SK-N-MC (cell line): Measurements from ENCODE around the gene PCDHGB1.
A peak's percentile ranks its signal among the peaks of the same experiment; 100 is the strongest.
"Not testable (repeated sequence)": the region's sequence is repeated elsewhere in the genome, so short reads cannot be mapped to it uniquely, and the experiment has no call there.

Experiments
- DNase-seq: peaks from one replicate; pipeline ENCODE4 v3.0.0-alpha.2; 2011; ENCODE audit warnings: low read depth, low spot score
- H3K27ac ChIP-seq: fragments of 200-600 bp; sonication (generic); 2 replicates; pipeline ENCODE4 v1.5.1; 2016; ENCODE audit warnings: mixed run types
- H3K36me3 ChIP-seq: fragments of 200-600 bp; sonication (generic); 2 replicates; pipeline ENCODE4 v1.6.1; 2017; ENCODE audit warnings: antibody characterized with exemption, low read length, mixed read lengths; ENCODE audit not compliant: insufficient read depth
- H3K4me3 ChIP-seq: fragments of 200-600 bp; sonication (generic); 2 replicates; pipeline ENCODE4 v1.5.1; 2016
- H3K9ac ChIP-seq: fragments of 200-600 bp; sonication (generic); 2 replicates; pipeline ENCODE4 v1.8.0; 2017; ENCODE audit warnings: mixed run types, mixed read lengths; ENCODE audit not compliant: insufficient read length
- H3K9me3 ChIP-seq: fragments of 200-600 bp; sonication (generic); 2 replicates; pipeline ENCODE4 v1.6.1; 2017; ENCODE audit warnings: low read depth, mild to moderate bottlenecking, antibody characterized with exemption, low read length, moderate library complexity, mixed read lengths
- EZH2 ChIP-seq: fragments of 200-600 bp; sonication (generic); IDR thresholded peaks from one replicate; pipeline ENCODE4 v1.6.1; 2017; ENCODE audit warnings: antibody characterized with exemption
- FOXP2 ChIP-seq: optimal IDR thresholded peaks from 2 replicates; pipeline ENCODE3; 2011; ENCODE audit warnings: mild to moderate bottlenecking, moderate library complexity; ENCODE audit not compliant: insufficient read depth; ENCODE audit errors: extremely low read length, control extremely low read depth
- POLR2AphosphoS5 ChIP-seq: IDR thresholded peaks from 2 replicates; pipeline ENCODE4 v1.6.1; 2012; ENCODE audit warnings: mild to moderate bottlenecking, low read depth, low read length, borderline replicate concordance

Gene PCDHGB1

GRCh38 chr5:141371572-141372475, 21.9 kb downstream of the PCDHGB1 start:
- no peaks in the 10 kb centered on the region for H3K36me3 ChIP-seq
- TF ChIP-seq FOXP2 (no peak), EZH2 (no peak)

GRCh38 chr5:141373673-141374317, 23.9 kb downstream of the PCDHGB1 start, which contains the start of gene PCDHGA6:
Gene PCDHGA6, plus strand, starts transcription at chr5:141373891. Its CDS starts 193 bp downstream, at chr5:141374084.
- H3K9me3 ChIP-seq, result no peaks in the 10 kb centered on the region
- H3K9ac ChIP-seq, result no peak within 1 kb of the TSS
- DNase-seq, result no peak
- H3K4me3 ChIP-seq, result no peak within 1 kb of the TSS
- TF ChIP-seq EZH2 (no peak), FOXP2 (no peak), POLR2AphosphoS5 (no peak)
- no peaks in the 10 kb centered on the region for H3K36me3 ChIP-seq
- no peak within 1 kb of the TSS for H3K27ac ChIP-seq

More at GRCh38 chr5:141371572-141372475, 21.9 kb downstream of the PCDHGB1 start:
- no peak for DNase-seq
- no peaks in the 10 kb centered on the region for H3K9me3 ChIP-seq
- H3K9ac ChIP-seq, result no peak overlapping the region
- no peak overlapping the region for H3K4me3 ChIP-seq
- H3K27ac ChIP-seq, result no peak overlapping the region

GRCh38 chr5:141374627-141375026, 24.7 kb downstream of the PCDHGB1 start:
- no peak overlapping the region for H3K9ac ChIP-seq
- H3K27ac ChIP-seq, result no peak overlapping the region
- no peak for TF ChIP-seq POLR2AphosphoS5
- no peak for TF ChIP-seq EZH2
- no peak for TF ChIP-seq FOXP2
- H3K4me3 ChIP-seq, result no peak overlapping the region
- H3K9me3 ChIP-seq, result no peaks in the 10 kb centered on the region
- no peaks in the 10 kb centered on the region for H3K36me3 ChIP-seq
- no peak for DNase-seq

DNA sequence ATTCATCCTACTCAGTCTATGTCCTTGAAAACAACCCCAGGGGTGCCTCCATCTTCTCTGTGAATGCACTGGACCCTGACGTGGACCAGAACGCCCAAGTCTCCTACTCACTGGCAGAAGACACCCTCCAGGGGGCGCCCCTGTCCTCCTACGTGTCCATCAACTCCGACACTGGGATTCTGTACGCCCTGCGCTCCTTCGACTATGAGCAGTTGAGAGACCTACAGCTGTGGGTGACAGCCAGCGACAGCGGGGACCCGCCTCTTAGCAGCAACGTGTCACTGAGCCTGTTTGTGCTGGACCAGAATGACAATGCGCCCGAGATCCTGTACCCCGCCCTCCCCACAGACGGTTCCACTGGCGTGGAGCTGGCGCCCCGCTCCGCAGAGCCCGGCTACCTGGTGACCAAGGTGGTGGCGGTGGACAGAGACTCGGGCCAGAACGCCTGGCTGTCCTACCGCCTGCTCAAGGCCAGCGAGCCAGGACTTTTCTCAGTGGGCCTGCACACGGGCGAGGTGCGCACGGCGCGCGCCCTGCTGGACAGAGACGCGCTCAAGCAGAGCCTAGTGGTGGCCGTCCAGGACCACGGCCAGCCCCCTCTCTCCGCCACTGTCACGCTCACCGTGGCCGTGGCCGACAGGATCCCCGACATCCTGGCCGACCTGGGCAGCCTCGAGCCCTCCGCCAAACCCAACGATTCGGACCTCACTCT, 25.7 kb downstream of the PCDHGB1 start:
- H3K9me3 ChIP-seq, H3K27ac ChIP-seq, H3K9ac ChIP-seq, DNase-seq, H3K4me3 ChIP-seq, H3K36me3 ChIP-seq: not testable (repeated sequence)

DNA sequence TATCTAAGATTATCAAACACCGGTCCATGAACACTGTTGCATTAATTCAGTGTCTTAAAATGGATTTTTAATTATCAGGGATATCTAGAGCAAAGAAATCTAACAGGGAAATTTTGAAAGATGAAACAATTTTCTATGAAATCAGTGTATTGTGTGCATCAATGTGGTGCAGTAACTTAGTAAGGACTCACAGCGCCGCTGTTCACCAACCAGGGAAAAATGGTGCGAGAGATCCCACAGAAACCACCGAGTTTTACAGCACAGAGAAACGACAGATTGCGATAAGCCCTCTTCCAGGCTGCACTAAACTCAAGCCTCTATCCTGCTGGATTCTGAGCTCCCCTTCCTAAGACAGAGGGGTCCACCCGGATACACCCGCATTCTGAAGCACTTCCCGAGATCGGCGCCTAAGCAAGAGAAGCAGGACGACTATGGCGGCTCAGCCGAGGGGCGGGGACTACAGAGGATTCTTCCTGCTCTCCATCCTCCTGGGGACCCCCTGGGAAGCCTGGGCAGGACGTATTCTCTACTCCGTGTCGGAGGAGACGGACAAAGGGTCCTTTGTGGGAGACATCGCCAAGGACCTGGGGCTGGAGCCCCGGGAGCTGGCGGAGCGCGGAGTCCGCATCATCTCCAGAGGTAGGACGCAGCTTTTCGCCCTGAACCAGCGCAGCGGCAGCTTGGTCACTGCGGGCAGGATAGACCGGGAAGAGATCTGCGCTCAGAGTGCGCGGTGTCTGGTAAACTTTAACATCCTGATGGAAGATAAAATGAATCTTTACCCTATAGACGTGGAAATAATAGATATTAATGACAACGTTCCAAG, 32.8 kb downstream of the PCDHGB1 start, which contains the start of gene PCDHGA7:
Gene PCDHGA7 (plus strand): TSS at position 274 of the 826 bp plus-strand sequence. CDS start 158 bp downstream, at position 432.
- peak within 1 kb of the TSS; percentile 68 for H3K9ac ChIP-seq
- H3K9me3 ChIP-seq, result no peaks in the 10 kb centered on the region
- H3K36me3 ChIP-seq, result no peaks in the 10 kb centered on the region
- peak within 1 kb of the TSS; percentile 76 for H3K4me3 ChIP-seq
- no peak within 1 kb of the TSS for H3K27ac ChIP-seq
- no peak for DNase-seq
- TF ChIP-seq FOXP2 (no peak), POLR2AphosphoS5 (no peak), EZH2 (no peak)

- H3K36me3 ChIP-seq, result no peaks in the 10 kb centered on the region
- no peak overlapping the region for H3K27ac ChIP-seq
- DNase-seq, result no peak
- H3K4me3 ChIP-seq, result peak overlapping the region; percentile 76
- H3K9ac ChIP-seq, result no peak overlapping the region
- no peak for TF ChIP-seq POLR2AphosphoS5
- no peak for TF ChIP-seq FOXP2
- no peak for TF ChIP-seq EZH2
- H3K9me3 ChIP-seq, result no peaks in the 10 kb centered on the region
Observed at GRCh38 chr5:141383345-141383744, 33.4 kb downstream of the PCDHGB1 start.

DNA sequence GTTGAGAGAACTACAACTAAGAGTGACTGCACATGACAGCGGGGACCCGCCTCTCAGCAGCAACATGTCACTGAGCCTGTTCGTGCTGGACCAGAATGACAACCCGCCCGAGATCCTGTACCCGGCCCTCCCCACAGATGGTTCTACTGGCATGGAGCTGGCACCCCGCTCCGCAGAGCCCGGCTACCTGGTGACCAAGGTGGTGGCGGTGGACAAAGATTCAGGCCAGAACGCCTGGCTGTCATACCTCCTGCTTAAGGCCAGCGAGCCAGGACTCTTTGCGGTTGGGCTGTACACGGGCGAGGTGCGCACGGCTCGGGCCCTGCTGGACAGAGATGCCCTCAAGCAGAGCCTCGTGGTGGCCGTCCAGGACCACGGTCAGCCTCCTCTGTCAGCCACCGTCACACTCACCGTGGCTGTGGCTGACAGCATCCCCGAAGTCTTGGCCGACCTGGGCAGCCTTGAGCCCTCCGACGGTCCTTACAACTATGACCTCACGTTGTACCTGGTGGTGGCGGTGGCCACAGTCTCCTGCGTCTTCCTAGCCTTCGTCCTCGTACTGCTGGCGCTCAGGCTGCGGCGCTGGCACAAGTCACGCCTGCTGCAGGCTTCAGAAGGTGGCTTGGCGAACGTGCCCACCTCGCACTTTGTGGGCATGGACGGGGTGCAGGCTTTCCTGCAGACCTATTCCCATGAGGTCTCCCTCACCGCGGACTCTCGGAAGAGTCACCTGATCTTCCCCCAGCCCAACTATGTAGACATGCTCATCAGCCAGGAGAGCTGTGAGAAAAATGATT, 34.8 kb downstream of the PCDHGB1 start:
- no peak for DNase-seq
- TF ChIP-seq POLR2AphosphoS5 (no peak), FOXP2 (no peak), EZH2 (no peak)
- no peak overlapping the region for H3K4me3 ChIP-seq
- H3K9ac ChIP-seq, result no peak overlapping the region
- H3K9me3 ChIP-seq, result no peaks in the 10 kb centered on the region
- no peak overlapping the region for H3K27ac ChIP-seq
- no peaks in the 10 kb centered on the region for H3K36me3 ChIP-seq

- not testable (repeated sequence) for H3K27ac ChIP-seq, H3K36me3 ChIP-seq, DNase-seq, H3K9ac ChIP-seq, H3K4me3 ChIP-seq, H3K9me3 ChIP-seq
Observed at GRCh38 chr5:141387557-141388311, 37.8 kb downstream of the PCDHGB1 start, which contains the start of gene PCDHGB4. Gene PCDHGB4, plus strand, starts transcription at chr5:141387698. Its CDS starts 187 bp downstream, at chr5:141387885.
